Activated CD4-positive, CD25-positive, alpha-beta regulatory T cell treated with anti-CD3 and anti-CD28 coated beads, Interleukin-2, amount 50 U/mL, for 24 hours (primary cell): Measurements from ENCODE around the gene FRMPD4.
"Not testable (repeated sequence)": the region's sequence is repeated elsewhere in the genome, so short reads cannot be mapped to it uniquely, and the experiment has no call there.

Experiments used
- ATAC-seq, 2 donors: fragments of 150-1000 bp; cut with Tn5 transposase; one replicate each; pipeline ENCODE4 v1.10.0; 2021; ENCODE audit warnings: mild to moderate bottlenecking in 1 of 2, moderate library complexity in 1 of 2

The FRMPD4 gene

GRCh38 chrX:12138361-12139313 lies at the start of gene FRMPD4:
Gene FRMPD4, plus strand, starts transcription at chrX:12138473. Its CDS starts 499 bp downstream, at chrX:12138972.
- no peak for ATAC-seq

GRCh38 chrX:12089740-12090139 lies 48.5 kb upstream of the FRMPD4 start:
- ATAC-seq = no peak

GRCh38 chrX:12113321-12113720 lies 25.0 kb upstream of the FRMPD4 start:
- ATAC-seq = no peak

GRCh38 chrX:12115377-12115776 lies 22.9 kb upstream of the FRMPD4 start:
- no peak for ATAC-seq

- ATAC-seq = no peak
Observed at GRCh38 chrX:12118134-12118533, 20.1 kb upstream of the FRMPD4 start.

GRCh38 chrX:12128017-12128416 lies 10.3 kb upstream of the FRMPD4 start:
- no peak for ATAC-seq

- no peak for ATAC-seq
Observed at GRCh38 chrX:12137951-12138360, 317 bp upstream of the FRMPD4 start.

- ATAC-seq = no peak
Observed at GRCh38 chrX:12139934-12140611, 1.8 kb downstream of the FRMPD4 start.

GRCh38 chrX:12141511-12141910 lies 3.2 kb downstream of the FRMPD4 start:
- no peak for ATAC-seq

GRCh38 chrX:12142661-12143060 lies 4.4 kb downstream of the FRMPD4 start:
- ATAC-seq = no peak

- ATAC-seq = no peak
Observed at GRCh38 chrX:12145402-12145801, 7.1 kb downstream of the FRMPD4 start.

GRCh38 chrX:12149670-12150407 lies 11.6 kb downstream of the FRMPD4 start:
- no peak for ATAC-seq

GRCh38 chrX:12153317-12153716 lies 15.0 kb downstream of the FRMPD4 start:
- ATAC-seq = no peak

GRCh38 chrX:12153741-12154140 lies 15.5 kb downstream of the FRMPD4 start:
- no peak for ATAC-seq

- no peak for ATAC-seq
Observed at GRCh38 chrX:12159799-12160198, 21.5 kb downstream of the FRMPD4 start.

- ATAC-seq = no peak
Observed at GRCh38 chrX:12162420-12162819, 24.1 kb downstream of the FRMPD4 start.

- not testable (repeated sequence) for ATAC-seq
Observed at GRCh38 chrX:12164180-12164579, 25.9 kb downstream of the FRMPD4 start.

- ATAC-seq = no peak
Observed at GRCh38 chrX:12170755-12171154, 32.5 kb downstream of the FRMPD4 start.

GRCh38 chrX:12174358-12174757 lies 36.1 kb downstream of the FRMPD4 start:
- ATAC-seq = no peak

GRCh38 chrX:12197030-12197429 lies 58.8 kb downstream of the FRMPD4 start:
- ATAC-seq = no peak

- ATAC-seq = no peak
Observed at GRCh38 chrX:12206413-12206812, 68.1 kb downstream of the FRMPD4 start.

GRCh38 chrX:12210196-12210815 lies 72.0 kb downstream of the FRMPD4 start:
- ATAC-seq = no peak

GRCh38 chrX:12210971-12211370 lies 72.7 kb downstream of the FRMPD4 start:
- no peak for ATAC-seq
